Measurements from ENCODE around the gene LGR5. TPM values are rescaled to one million over a fixed set of nuclear protein-coding genes. Genes with fewer than 3 reads are reported as not detected.

LGR5 gene
- total and polyA plus RNA-seq, 2 of the 13 experiments (the other 11 are each of a cell fraction or from before 2014, with no cell fraction given), result 37.0 to 121 TPM

DNA sequence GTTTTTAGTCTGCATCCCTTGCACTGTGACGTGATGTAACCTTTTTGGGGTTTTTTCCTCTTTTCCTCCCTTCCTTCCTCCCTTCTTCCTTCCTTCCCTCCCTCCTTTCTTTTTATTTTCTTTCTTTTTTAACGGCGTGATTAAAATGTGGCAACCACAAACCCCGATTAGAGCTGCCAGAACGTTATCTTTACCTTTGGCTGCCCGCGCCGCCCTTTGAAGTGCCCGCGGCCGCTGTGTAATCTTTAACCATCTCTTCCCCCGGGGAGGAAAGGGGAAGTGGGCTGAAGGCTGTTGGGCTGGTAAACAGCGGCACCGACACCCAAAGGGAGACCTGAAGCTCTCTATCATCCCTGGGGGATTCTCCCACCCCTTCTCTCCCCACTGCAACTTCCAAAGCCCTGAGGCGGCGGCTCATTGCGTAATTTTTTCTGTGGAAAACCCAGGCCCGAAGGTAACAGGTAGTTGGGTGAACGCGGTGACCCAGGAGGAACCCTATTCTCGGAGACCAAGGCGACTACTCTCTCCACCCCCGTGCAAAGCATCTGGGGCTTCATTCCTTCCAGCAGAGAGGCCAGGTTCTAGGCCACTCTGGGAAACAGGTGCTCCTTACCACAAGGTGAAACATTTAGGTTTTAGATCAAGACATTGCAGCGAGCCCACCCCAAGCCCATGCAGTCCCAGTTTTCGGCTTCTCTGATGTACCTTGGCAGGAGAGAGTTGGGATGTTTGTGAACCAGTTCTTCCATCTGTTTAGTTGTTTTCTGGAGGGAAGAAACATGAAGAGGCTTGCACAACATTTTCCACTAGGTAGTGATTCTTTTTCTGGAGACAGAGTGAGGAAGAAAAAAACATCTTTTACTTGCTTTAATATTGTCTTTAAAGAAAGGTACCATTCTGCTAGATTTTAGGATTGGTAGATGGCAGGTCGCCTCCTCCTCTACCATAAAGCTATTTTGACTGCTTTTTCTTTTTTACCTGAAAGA is 1.5 kb downstream of the LGR5 start (continued):
- no peak for TF ChIP-seq ZNF432 (CRISPR knock-in tag; IDR thresholded peaks at IDR 0.05; ENCODE audit: borderline replicate concordance)
- no peak for TF ChIP-seq ZNF274 (CRISPR knock-in tag; IDR thresholded peaks at IDR 0.05)
- peak; percentile 97 for TF ChIP-seq BCL6 (CRISPR knock-in tag; IDR thresholded peaks at IDR 0.05)
- peak; percentile 84 for TF ChIP-seq ASH2L (IDR thresholded peaks at IDR 0.05; ENCODE audit: insufficient read length, low read depth, low read length)
- TF ChIP-seq ZNF83 (CRISPR knock-in tag; IDR thresholded peaks at IDR 0.05; ENCODE audit: borderline replicate concordance), result no peak
- peak; percentile 42; the same call in 1 of the 2 replicates for TF ChIP-seq ZNF30 (CRISPR knock-in tag; IDR thresholded peaks at IDR 0.05)
- TF ChIP-seq ZSCAN9 (CRISPR knock-in tag; IDR thresholded peaks at IDR 0.05; ENCODE audit: borderline replicate concordance), result 0 out of 2 replicates have a peak, but pooled peaks have one; percentile 59
- TF ChIP-seq, protein P1, sequence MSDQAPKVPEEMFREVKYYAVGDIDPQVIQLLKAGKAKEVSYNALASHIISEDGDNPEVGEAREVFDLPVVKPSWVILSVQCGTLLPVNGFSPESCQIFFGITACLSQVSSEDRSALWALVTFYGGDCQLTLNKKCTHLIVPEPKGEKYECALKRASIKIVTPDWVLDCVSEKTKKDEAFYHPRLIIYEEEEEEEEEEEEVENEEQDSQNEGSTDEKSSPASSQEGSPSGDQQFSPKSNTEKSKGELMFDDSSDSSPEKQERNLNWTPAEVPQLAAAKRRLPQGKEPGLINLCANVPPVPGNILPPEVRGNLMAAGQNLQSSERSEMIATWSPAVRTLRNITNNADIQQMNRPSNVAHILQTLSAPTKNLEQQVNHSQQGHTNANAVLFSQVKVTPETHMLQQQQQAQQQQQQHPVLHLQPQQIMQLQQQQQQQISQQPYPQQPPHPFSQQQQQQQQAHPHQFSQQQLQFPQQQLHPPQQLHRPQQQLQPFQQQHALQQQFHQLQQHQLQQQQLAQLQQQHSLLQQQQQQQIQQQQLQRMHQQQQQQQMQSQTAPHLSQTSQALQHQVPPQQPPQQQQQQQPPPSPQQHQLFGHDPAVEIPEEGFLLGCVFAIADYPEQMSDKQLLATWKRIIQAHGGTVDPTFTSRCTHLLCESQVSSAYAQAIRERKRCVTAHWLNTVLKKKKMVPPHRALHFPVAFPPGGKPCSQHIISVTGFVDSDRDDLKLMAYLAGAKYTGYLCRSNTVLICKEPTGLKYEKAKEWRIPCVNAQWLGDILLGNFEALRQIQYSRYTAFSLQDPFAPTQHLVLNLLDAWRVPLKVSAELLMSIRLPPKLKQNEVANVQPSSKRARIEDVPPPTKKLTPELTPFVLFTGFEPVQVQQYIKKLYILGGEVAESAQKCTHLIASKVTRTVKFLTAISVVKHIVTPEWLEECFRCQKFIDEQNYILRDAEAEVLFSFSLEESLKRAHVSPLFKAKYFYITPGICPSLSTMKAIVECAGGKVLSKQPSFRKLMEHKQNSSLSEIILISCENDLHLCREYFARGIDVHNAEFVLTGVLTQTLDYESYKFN (CRISPR knock-in tag; conservative IDR thresholded peaks at IDR 0.05), result peak; percentile 92
- TF ChIP-seq, protein P2, sequence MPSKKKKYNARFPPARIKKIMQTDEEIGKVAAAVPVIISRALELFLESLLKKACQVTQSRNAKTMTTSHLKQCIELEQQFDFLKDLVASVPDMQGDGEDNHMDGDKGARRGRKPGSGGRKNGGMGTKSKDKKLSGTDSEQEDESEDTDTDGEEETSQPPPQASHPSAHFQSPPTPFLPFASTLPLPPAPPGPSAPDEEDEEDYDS (CRISPR knock-in tag; IDR thresholded peaks at IDR 0.05), result peak; percentile 66
- peak; percentile 48; the same call in 1 of the 2 replicates for TF ChIP-seq ZNF543 (CRISPR knock-in tag; IDR thresholded peaks at IDR 0.05)
- TF ChIP-seq RARG (CRISPR knock-in tag; IDR thresholded peaks at IDR 0.05; ENCODE audit: low read depth), result no peak
- TF ChIP-seq SATB2 (CRISPR knock-in tag; IDR thresholded peaks at IDR 0.05), result no peak
- no peak; the same call in 1 of the 2 replicates for TF ChIP-seq MYNN (CRISPR knock-in tag; IDR thresholded peaks at IDR 0.05; ENCODE audit: low read depth)
- peak; percentile 80 for TF ChIP-seq TGIF2 (CRISPR knock-in tag; IDR thresholded peaks at IDR 0.05)
- no peak for TF ChIP-seq IKZF4 (CRISPR knock-in tag; IDR thresholded peaks at IDR 0.05; ENCODE audit: borderline replicate concordance, low read depth, not compliant biosample characterization)
- TF ChIP-seq, protein P3, sequence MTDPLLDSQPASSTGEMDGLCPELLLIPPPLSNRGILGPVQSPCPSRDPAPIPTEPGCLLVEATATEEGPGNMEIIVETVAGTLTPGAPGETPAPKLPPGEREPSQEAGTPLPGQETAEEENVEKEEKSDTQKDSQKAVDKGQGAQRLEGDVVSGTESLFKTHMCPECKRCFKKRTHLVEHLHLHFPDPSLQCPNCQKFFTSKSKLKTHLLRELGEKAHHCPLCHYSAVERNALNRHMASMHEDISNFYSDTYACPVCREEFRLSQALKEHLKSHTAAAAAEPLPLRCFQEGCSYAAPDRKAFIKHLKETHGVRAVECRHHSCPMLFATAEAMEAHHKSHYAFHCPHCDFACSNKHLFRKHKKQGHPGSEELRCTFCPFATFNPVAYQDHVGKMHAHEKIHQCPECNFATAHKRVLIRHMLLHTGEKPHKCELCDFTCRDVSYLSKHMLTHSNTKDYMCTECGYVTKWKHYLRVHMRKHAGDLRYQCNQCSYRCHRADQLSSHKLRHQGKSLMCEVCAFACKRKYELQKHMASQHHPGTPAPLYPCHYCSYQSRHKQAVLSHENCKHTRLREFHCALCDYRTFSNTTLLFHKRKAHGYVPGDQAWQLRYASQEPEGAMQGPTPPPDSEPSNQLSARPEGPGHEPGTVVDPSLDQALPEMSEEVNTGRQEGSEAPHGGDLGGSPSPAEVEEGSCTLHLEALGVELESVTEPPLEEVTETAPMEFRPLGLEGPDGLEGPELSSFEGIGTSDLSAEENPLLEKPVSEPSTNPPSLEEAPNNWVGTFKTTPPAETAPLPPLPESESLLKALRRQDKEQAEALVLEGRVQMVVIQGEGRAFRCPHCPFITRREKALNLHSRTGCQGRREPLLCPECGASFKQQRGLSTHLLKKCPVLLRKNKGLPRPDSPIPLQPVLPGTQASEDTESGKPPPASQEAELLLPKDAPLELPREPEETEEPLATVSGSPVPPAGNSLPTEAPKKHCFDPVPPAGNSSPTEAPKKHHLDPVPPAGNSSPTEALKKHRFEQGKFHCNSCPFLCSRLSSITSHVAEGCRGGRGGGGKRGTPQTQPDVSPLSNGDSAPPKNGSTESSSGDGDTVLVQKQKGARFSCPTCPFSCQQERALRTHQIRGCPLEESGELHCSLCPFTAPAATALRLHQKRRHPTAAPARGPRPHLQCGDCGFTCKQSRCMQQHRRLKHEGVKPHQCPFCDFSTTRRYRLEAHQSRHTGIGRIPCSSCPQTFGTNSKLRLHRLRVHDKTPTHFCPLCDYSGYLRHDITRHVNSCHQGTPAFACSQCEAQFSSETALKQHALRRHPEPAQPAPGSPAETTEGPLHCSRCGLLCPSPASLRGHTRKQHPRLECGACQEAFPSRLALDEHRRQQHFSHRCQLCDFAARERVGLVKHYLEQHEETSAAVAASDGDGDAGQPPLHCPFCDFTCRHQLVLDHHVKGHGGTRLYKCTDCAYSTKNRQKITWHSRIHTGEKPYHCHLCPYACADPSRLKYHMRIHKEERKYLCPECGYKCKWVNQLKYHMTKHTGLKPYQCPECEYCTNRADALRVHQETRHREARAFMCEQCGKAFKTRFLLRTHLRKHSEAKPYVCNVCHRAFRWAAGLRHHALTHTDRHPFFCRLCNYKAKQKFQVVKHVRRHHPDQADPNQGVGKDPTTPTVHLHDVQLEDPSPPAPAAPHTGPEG (CRISPR knock-in tag; IDR thresholded peaks at IDR 0.05), result peak; percentile 52; the same call in 1 of the 2 replicates
- no peak for TF ChIP-seq PAF1 (CRISPR knock-in tag; IDR thresholded peaks at IDR 0.05)
- no peak for TF ChIP-seq SETDB1 (CRISPR knock-in tag; IDR thresholded peaks at IDR 0.05; ENCODE audit: borderline replicate concordance)
- peak; percentile 81; the same call in 1 of the 2 replicates for TF ChIP-seq ZSCAN30 (CRISPR knock-in tag; IDR thresholded peaks at IDR 0.05)
